ENCODE results near the gene MSN.

The MSN gene

GRCh38 chrX:65702956-65703355, 35.5 kb downstream of the MSN start:
- Histone ChIP-seq H3K79me2 (ENCODE audit: control insufficient read depth, insufficient read depth, low read length, poor library complexity) (no peaks in the 10 kb centered on the region), H3K9me3 (ENCODE audit: insufficient read depth, low read depth, low read length) (no peaks in the 10 kb centered on the region), H4K8ac (ENCODE audit: low read depth, low read length) (no peak overlapping the region), H4K12ac (ENCODE audit: low read depth, low read length) (no peak overlapping the region), H3K36me3 (ENCODE audit: control insufficient read depth in 1 of 2, insufficient read depth in 2 of 2, low read length in 2 of 2) (peaks cover 0 to 3% of the 10 kb centered on the region in 2 experiments), H2AK5ac (ENCODE audit: low read length) (no peak overlapping the region), H3K79me1 (ENCODE audit: low read length) (peaks cover 2% of the 10 kb centered on the region), H2BK120ac (ENCODE audit: insufficient read depth, low read length, poor library complexity) (no peak overlapping the region), H2AFZ (ENCODE audit: insufficient read depth, low read length, poor library complexity) (no peak overlapping the region), H3K27me3 (ENCODE audit: insufficient read depth, low read length) (no peaks in the 10 kb centered on the region), H3K4me1 (ENCODE audit: control insufficient read depth in 1 of 2, insufficient read depth in 2 of 2, low read length in 2 of 2) (peaks cover 13 to 20% of the 10 kb centered on the region in 2 experiments), H3K4ac (ENCODE audit: low read depth, low read length) (no peak overlapping the region), H3K4me2 (ENCODE audit: low read length) (no peak overlapping the region), H2BK5ac (ENCODE audit: low read depth, low read length, poor library complexity) (no peak overlapping the region), H3K4me3 (ENCODE audit: low read depth, low read length) (no peak overlapping the region), H3K18ac (ENCODE audit: low read length) (no peak overlapping the region), H3K9ac (ENCODE audit: low read length) (no peak overlapping the region), H2BK12ac (ENCODE audit: low read length) (no peak overlapping the region), H3K27ac (ENCODE audit: low read depth, low read length) (no peak overlapping the region), H3K14ac (ENCODE audit: low read length) (no peak overlapping the region), H4K91ac (ENCODE audit: low read depth, low read length) (no peak overlapping the region), H3K23ac (ENCODE audit: low read length) (no peak overlapping the region)
- no CpG with 5 or more reads among the region's 2 CpGs for WGBS (ENCODE audit: extremely low coverage, insufficient coverage, insufficient read length)
- DNase-seq = no peak

GRCh38 chrX:65705439-65705838, 38.0 kb downstream of the MSN start:
- Histone ChIP-seq H4K12ac (ENCODE audit: low read depth, low read length) (no peak overlapping the region), H3K36me3 (ENCODE audit: control insufficient read depth in 1 of 2, insufficient read depth in 2 of 2, low read length in 2 of 2) (peaks cover 0 to 2% of the 10 kb centered on the region in 2 experiments), H2BK5ac (ENCODE audit: low read depth, low read length, poor library complexity) (peak overlapping the region; percentile 33), H3K27ac (ENCODE audit: low read depth, low read length) (peak overlapping the region; percentile 80), H3K4me1 (ENCODE audit: control insufficient read depth in 1 of 2, insufficient read depth in 2 of 2, low read length in 2 of 2) (peaks cover 6 to 10% of the 10 kb centered on the region in 2 experiments), H3K9ac (ENCODE audit: low read length) (no peak overlapping the region), H3K4me3 (ENCODE audit: low read depth, low read length) (no peak overlapping the region), H2BK120ac (ENCODE audit: insufficient read depth, low read length, poor library complexity) (no peak overlapping the region), H3K4ac (ENCODE audit: low read depth, low read length) (no peak overlapping the region), H3K79me2 (ENCODE audit: control insufficient read depth, insufficient read depth, low read length, poor library complexity) (no peaks in the 10 kb centered on the region), H2AFZ (ENCODE audit: insufficient read depth, low read length, poor library complexity) (no peak overlapping the region), H3K9me3 (ENCODE audit: insufficient read depth, low read depth, low read length) (no peaks in the 10 kb centered on the region), H4K8ac (ENCODE audit: low read depth, low read length) (no peak overlapping the region), H3K23ac (ENCODE audit: low read length) (no peak overlapping the region), H4K91ac (ENCODE audit: low read depth, low read length) (no peak overlapping the region), H2AK5ac (ENCODE audit: low read length) (no peak overlapping the region), H2BK12ac (ENCODE audit: low read length) (no peak overlapping the region), H3K27me3 (ENCODE audit: insufficient read depth, low read length) (no peaks in the 10 kb centered on the region), H3K14ac (ENCODE audit: low read length) (no peak overlapping the region), H3K4me2 (ENCODE audit: low read length) (no peak overlapping the region), H3K79me1 (ENCODE audit: low read length) (no peaks in the 10 kb centered on the region), H3K18ac (ENCODE audit: low read length) (peak overlapping the region; percentile 46)
- no CpG with 5 or more reads among the region's 5 CpGs for WGBS (ENCODE audit: extremely low coverage, insufficient coverage, insufficient read length)
- peak in 1 of 2 donors; percentile 34 for DNase-seq

GRCh38 chrX:65706041-65706828, 38.8 kb downstream of the MSN start:
- Histone ChIP-seq H3K4ac (ENCODE audit: low read depth, low read length) (no peak overlapping the region), H2BK120ac (ENCODE audit: insufficient read depth, low read length, poor library complexity) (peak overlapping the region; percentile 5)

GRCh38 chrX:65707151-65707550, 39.7 kb downstream of the MSN start:
- Histone ChIP-seq H3K23ac (ENCODE audit: low read length) (no peak overlapping the region), H2BK120ac (ENCODE audit: insufficient read depth, low read length, poor library complexity) (no peak overlapping the region), H3K4ac (ENCODE audit: low read depth, low read length) (no peak overlapping the region), H3K27ac (ENCODE audit: low read depth, low read length) (no peak overlapping the region), H4K8ac (ENCODE audit: low read depth, low read length) (no peak overlapping the region), H2AFZ (ENCODE audit: insufficient read depth, low read length, poor library complexity) (no peak overlapping the region), H3K79me2 (ENCODE audit: control insufficient read depth, insufficient read depth, low read length, poor library complexity) (no peaks in the 10 kb centered on the region), H3K4me2 (ENCODE audit: low read length) (no peak overlapping the region), H3K14ac (ENCODE audit: low read length) (no peak overlapping the region), H4K12ac (ENCODE audit: low read depth, low read length) (no peak overlapping the region), H3K9me3 (ENCODE audit: insufficient read depth, low read depth, low read length) (no peaks in the 10 kb centered on the region), H3K4me3 (ENCODE audit: low read depth, low read length) (no peak overlapping the region), H3K79me1 (ENCODE audit: low read length) (no peaks in the 10 kb centered on the region), H4K91ac (ENCODE audit: low read depth, low read length) (no peak overlapping the region), H3K27me3 (ENCODE audit: insufficient read depth, low read length) (no peaks in the 10 kb centered on the region), H3K4me1 (ENCODE audit: control insufficient read depth in 1 of 2, insufficient read depth in 2 of 2, low read length in 2 of 2) (peaks cover 6 to 10% of the 10 kb centered on the region in 2 experiments), H2BK12ac (ENCODE audit: low read length) (no peak overlapping the region), H2BK5ac (ENCODE audit: low read depth, low read length, poor library complexity) (no peak overlapping the region), H2AK5ac (ENCODE audit: low read length) (no peak overlapping the region), H3K36me3 (ENCODE audit: control insufficient read depth in 1 of 2, insufficient read depth in 2 of 2, low read length in 2 of 2) (peaks cover 0 to 2% of the 10 kb centered on the region in 2 experiments), H3K18ac (ENCODE audit: low read length) (no peak overlapping the region), H3K9ac (ENCODE audit: low read length) (no peak overlapping the region)
- no peak for DNase-seq
- no CpG with 5 or more reads among the region's 2 CpGs for WGBS (ENCODE audit: extremely low coverage, insufficient coverage, insufficient read length)

More at GRCh38 chrX:65706041-65706828, 38.8 kb downstream of the MSN start:
- Histone ChIP-seq H3K14ac (ENCODE audit: low read length) (no peak overlapping the region), H3K4me3 (ENCODE audit: low read depth, low read length) (no peak overlapping the region), H2BK5ac (ENCODE audit: low read depth, low read length, poor library complexity) (peak overlapping the region; percentile 36), H2AFZ (ENCODE audit: insufficient read depth, low read length, poor library complexity) (no peak overlapping the region), H3K27me3 (ENCODE audit: insufficient read depth, low read length) (no peaks in the 10 kb centered on the region), H3K79me1 (ENCODE audit: low read length) (no peaks in the 10 kb centered on the region), H4K91ac (ENCODE audit: low read depth, low read length) (peak overlapping the region; percentile 45), H3K4me2 (ENCODE audit: low read length) (no peak overlapping the region), H3K27ac (ENCODE audit: low read depth, low read length) (peak overlapping the region; percentile 61), H2AK5ac (ENCODE audit: low read length) (no peak overlapping the region), H3K79me2 (ENCODE audit: control insufficient read depth, insufficient read depth, low read length, poor library complexity) (no peaks in the 10 kb centered on the region), H3K9ac (ENCODE audit: low read length) (no peak overlapping the region), H3K18ac (ENCODE audit: low read length) (no peak overlapping the region), H3K4me1 (ENCODE audit: control insufficient read depth in 1 of 2, insufficient read depth in 2 of 2, low read length in 2 of 2) (peaks cover 6 to 10% of the 10 kb centered on the region in 2 experiments), H3K23ac (ENCODE audit: low read length) (no peak overlapping the region), H4K8ac (ENCODE audit: low read depth, low read length) (no peak overlapping the region), H2BK12ac (ENCODE audit: low read length) (no peak overlapping the region), H4K12ac (ENCODE audit: low read depth, low read length) (no peak overlapping the region), H3K36me3 (ENCODE audit: control insufficient read depth in 1 of 2, insufficient read depth in 2 of 2, low read length in 2 of 2) (peaks cover 0 to 2% of the 10 kb centered on the region in 2 experiments), H3K9me3 (ENCODE audit: insufficient read depth, low read depth, low read length) (no peaks in the 10 kb centered on the region)
- WGBS (ENCODE audit: extremely low coverage, insufficient coverage, insufficient read length) = no CpG with 5 or more reads among the region's 5 CpGs
- DNase-seq = peak; percentile 4 to 13

Measured in trophoblast cell (in vitro differentiated cells and primary cell).